ENCODE results near the gene PIM1. TPM values are rescaled to one million over a fixed set of nuclear protein-coding genes. Genes with fewer than 3 reads are reported as not detected.
"Not testable (repeated sequence)": the region's sequence is repeated elsewhere in the genome, so short reads cannot be mapped to it uniquely, and the experiment has no call there.

Gene PIM1
- polyA plus RNA-seq, 2 donors: 174 to 178 TPM

- no peak overlapping the region for H3K4me3 ChIP-seq (ENCODE audit: low read depth in 1 of 2, low read length in 2 of 2)
- H3K4me1 ChIP-seq (ENCODE audit: control insufficient read depth in 2 of 2, insufficient read depth in 2 of 2, low read length in 1 of 2): peaks cover 0 to 4% of the 10 kb centered on the region in 2 donors
- no peaks in the 10 kb centered on the region for H3K9me3 ChIP-seq (ENCODE audit: control insufficient read depth in 2 of 2, insufficient read depth in 1 of 2, low read depth in 1 of 2, low read length in 1 of 2)
- H3K27ac ChIP-seq (ENCODE audit: low read depth in 2 of 2, low read length in 1 of 2): no peak overlapping the region
- H3K27me3 ChIP-seq (ENCODE audit: control insufficient read depth in 1 of 2, insufficient read depth in 2 of 2, low read length in 2 of 2): no peaks in the 10 kb centered on the region
- 70 to 75% methylated on average over 7 of the region's 7 CpGs for WGBS, 2 donors
- H3K36me3 ChIP-seq (ENCODE audit: control insufficient read depth in 2 of 2, insufficient read depth in 2 of 2, low read length in 1 of 2): no peaks in the 10 kb centered on the region
These were observed 17.5 kb downstream of the PIM1 start for GRCh38 chr6:37187321-37188022.

- Histone ChIP-seq H3K9me3 (ENCODE audit: control insufficient read depth in 2 of 2, insufficient read depth in 1 of 2, low read depth in 1 of 2, low read length in 1 of 2) (no peaks in the 10 kb centered on the region), H3K27me3 (ENCODE audit: control insufficient read depth in 1 of 2, insufficient read depth in 2 of 2, low read length in 2 of 2) (no peaks in the 10 kb centered on the region), H3K4me1 (ENCODE audit: control insufficient read depth in 2 of 2, insufficient read depth in 2 of 2, low read length in 1 of 2) (peaks cover 0 to 4% of the 10 kb centered on the region in 2 donors), H3K4me3 (ENCODE audit: low read depth in 1 of 2, low read length in 2 of 2) (no peak overlapping the region), H3K36me3 (ENCODE audit: control insufficient read depth in 2 of 2, insufficient read depth in 2 of 2, low read length in 1 of 2) (no peaks in the 10 kb centered on the region), H3K27ac (ENCODE audit: low read depth in 2 of 2, low read length in 1 of 2) (no peak overlapping the region)
- 68 to 71% methylated on average over 2 of the region's 2 CpGs for WGBS, 2 donors
These were observed 19.1 kb downstream of the PIM1 start for GRCh38 chr6:37188962-37189510.

GRCh38 chr6:37190159-37190535 lies 20.2 kb downstream of the PIM1 start:
- Histone ChIP-seq H3K4me1 (ENCODE audit: control insufficient read depth in 2 of 2, insufficient read depth in 2 of 2, low read length in 1 of 2) (peaks cover 0 to 4% of the 10 kb centered on the region in 2 donors), H3K27me3 (ENCODE audit: control insufficient read depth in 1 of 2, insufficient read depth in 2 of 2, low read length in 2 of 2) (no peaks in the 10 kb centered on the region), H3K36me3 (ENCODE audit: control insufficient read depth in 2 of 2, insufficient read depth in 2 of 2, low read length in 1 of 2) (no peaks in the 10 kb centered on the region), H3K27ac (ENCODE audit: low read depth in 2 of 2, low read length in 1 of 2) (no peak overlapping the region), H3K9me3 (ENCODE audit: control insufficient read depth in 2 of 2, insufficient read depth in 1 of 2, low read depth in 1 of 2, low read length in 1 of 2) (no peaks in the 10 kb centered on the region), H3K4me3 (ENCODE audit: low read depth in 1 of 2, low read length in 2 of 2) (no peak overlapping the region)
- WGBS, 2 donors: 75 to 78% methylated on average over 1 of the region's 1 CpG

- no peaks in the 10 kb centered on the region for H3K27me3 ChIP-seq (ENCODE audit: control insufficient read depth in 1 of 2, insufficient read depth in 2 of 2, low read length in 2 of 2)
- no peaks in the 10 kb centered on the region for H3K9me3 ChIP-seq (ENCODE audit: control insufficient read depth in 2 of 2, insufficient read depth in 1 of 2, low read depth in 1 of 2, low read length in 1 of 2)
- no peak overlapping the region for H3K4me3 ChIP-seq (ENCODE audit: low read depth in 1 of 2, low read length in 2 of 2)
- no peaks in the 10 kb centered on the region for H3K4me1 ChIP-seq (ENCODE audit: control insufficient read depth in 2 of 2, insufficient read depth in 2 of 2, low read length in 1 of 2)
- no peaks in the 10 kb centered on the region for H3K36me3 ChIP-seq (ENCODE audit: control insufficient read depth in 2 of 2, insufficient read depth in 2 of 2, low read length in 1 of 2)
- 85 to 92% methylated on average over 3 of the region's 3 CpGs for WGBS, 2 donors
- no peak overlapping the region for H3K27ac ChIP-seq (ENCODE audit: low read depth in 2 of 2, low read length in 1 of 2)
These were observed 22.7 kb downstream of the PIM1 start for GRCh38 chr6:37192666-37193065.

GRCh38 chr6:37194886-37195285 lies 24.9 kb downstream of the PIM1 start:
- H3K36me3 ChIP-seq (ENCODE audit: control insufficient read depth in 2 of 2, insufficient read depth in 2 of 2, low read length in 1 of 2); H3K4me1 ChIP-seq (ENCODE audit: control insufficient read depth in 2 of 2, insufficient read depth in 2 of 2, low read length in 1 of 2); H3K27ac ChIP-seq (ENCODE audit: low read depth in 2 of 2, low read length in 1 of 2); H3K4me3 ChIP-seq (ENCODE audit: low read depth in 1 of 2, low read length in 2 of 2); H3K27me3 ChIP-seq (ENCODE audit: control insufficient read depth in 1 of 2, insufficient read depth in 2 of 2, low read length in 2 of 2); H3K9me3 ChIP-seq (ENCODE audit: control insufficient read depth in 2 of 2, insufficient read depth in 1 of 2, low read depth in 1 of 2, low read length in 1 of 2): not testable (repeated sequence)
- no CpG with 5 or more reads among the region's 1 CpG for WGBS, 2 donors

- not testable (repeated sequence) for H3K4me1 ChIP-seq (ENCODE audit: control insufficient read depth in 2 of 2, insufficient read depth in 2 of 2, low read length in 1 of 2); H3K27ac ChIP-seq (ENCODE audit: low read depth in 2 of 2, low read length in 1 of 2); H3K36me3 ChIP-seq (ENCODE audit: control insufficient read depth in 2 of 2, insufficient read depth in 2 of 2, low read length in 1 of 2); H3K4me3 ChIP-seq (ENCODE audit: low read depth in 1 of 2, low read length in 2 of 2); H3K9me3 ChIP-seq (ENCODE audit: control insufficient read depth in 2 of 2, insufficient read depth in 1 of 2, low read depth in 1 of 2, low read length in 1 of 2); H3K27me3 ChIP-seq (ENCODE audit: control insufficient read depth in 1 of 2, insufficient read depth in 2 of 2, low read length in 2 of 2)
- 89 to 91% methylated on average over 4 of the region's 4 CpGs for WGBS, 2 donors
These were observed 26.5 kb downstream of the PIM1 start for GRCh38 chr6:37196451-37196850.

GRCh38 chr6:37200085-37200484 lies 30.1 kb downstream of the PIM1 start:
- WGBS, 2 donors: 78 to 91% methylated on average over 5 of the region's 5 CpGs
- no peaks in the 10 kb centered on the region for H3K9me3 ChIP-seq (ENCODE audit: control insufficient read depth in 2 of 2, insufficient read depth in 1 of 2, low read depth in 1 of 2, low read length in 1 of 2)
- H3K27ac ChIP-seq (ENCODE audit: low read depth in 2 of 2, low read length in 1 of 2): no peak overlapping the region
- peaks cover 0 to 1% of the 10 kb centered on the region in 2 donors for H3K4me1 ChIP-seq (ENCODE audit: control insufficient read depth in 2 of 2, insufficient read depth in 2 of 2, low read length in 1 of 2)
- H3K36me3 ChIP-seq (ENCODE audit: control insufficient read depth in 2 of 2, insufficient read depth in 2 of 2, low read length in 1 of 2): no peaks in the 10 kb centered on the region
- H3K27me3 ChIP-seq (ENCODE audit: control insufficient read depth in 1 of 2, insufficient read depth in 2 of 2, low read length in 2 of 2): no peaks in the 10 kb centered on the region
- no peak overlapping the region for H3K4me3 ChIP-seq (ENCODE audit: low read depth in 1 of 2, low read length in 2 of 2)

GRCh38 chr6:37201726-37202125 lies 31.8 kb downstream of the PIM1 start:
- Histone ChIP-seq H3K27me3 (ENCODE audit: control insufficient read depth in 1 of 2, insufficient read depth in 2 of 2, low read length in 2 of 2) (no peaks in the 10 kb centered on the region), H3K27ac (ENCODE audit: low read depth in 2 of 2, low read length in 1 of 2) (no peak overlapping the region), H3K4me3 (ENCODE audit: low read depth in 1 of 2, low read length in 2 of 2) (no peak overlapping the region), H3K36me3 (ENCODE audit: control insufficient read depth in 2 of 2, insufficient read depth in 2 of 2, low read length in 1 of 2) (no peaks in the 10 kb centered on the region), H3K4me1 (ENCODE audit: control insufficient read depth in 2 of 2, insufficient read depth in 2 of 2, low read length in 1 of 2) (peaks cover 0 to 3% of the 10 kb centered on the region in 2 donors), H3K9me3 (ENCODE audit: control insufficient read depth in 2 of 2, insufficient read depth in 1 of 2, low read depth in 1 of 2, low read length in 1 of 2) (no peaks in the 10 kb centered on the region)
- WGBS, 2 donors: 94 to 96% methylated on average over 1 of the region's 1 CpG

- Histone ChIP-seq H3K27me3 (ENCODE audit: control insufficient read depth in 1 of 2, insufficient read depth in 2 of 2, low read length in 2 of 2) (no peaks in the 10 kb centered on the region), H3K27ac (ENCODE audit: low read depth in 2 of 2, low read length in 1 of 2) (no peak overlapping the region), H3K4me3 (ENCODE audit: low read depth in 1 of 2, low read length in 2 of 2) (no peak overlapping the region), H3K9me3 (ENCODE audit: control insufficient read depth in 2 of 2, insufficient read depth in 1 of 2, low read depth in 1 of 2, low read length in 1 of 2) (no peaks in the 10 kb centered on the region), H3K4me1 (ENCODE audit: control insufficient read depth in 2 of 2, insufficient read depth in 2 of 2, low read length in 1 of 2) (peaks cover 0 to 3% of the 10 kb centered on the region in 2 donors), H3K36me3 (ENCODE audit: control insufficient read depth in 2 of 2, insufficient read depth in 2 of 2, low read length in 1 of 2) (no peaks in the 10 kb centered on the region)
- 41 to 54% methylated on average over 7 of the region's 7 CpGs for WGBS, 2 donors
These were observed 33.0 kb downstream of the PIM1 start for GRCh38 chr6:37202788-37203491.
